Measurements from ENCODE around the gene PDE6C.
"Not testable (repeated sequence)": the region's sequence is repeated elsewhere in the genome, so short reads cannot be mapped to it uniquely, and the experiment has no call there.

PDE6C gene

GRCh38 chr10:93673791-93674190 is 61.5 kb downstream of the PDE6C start:
- H3K36me3 ChIP-seq, result no peaks in the 10 kb centered on the region; the same call in 1 of the 2 replicates
- no peak for TF ChIP-seq CTCF (IDR thresholded peaks at IDR 0.05; ENCODE audit: low read depth, low read length)

GRCh38 chr10:93678386-93678785 is 66.0 kb downstream of the PDE6C start:
- DNase-seq, result no peak
- peaks cover 6% of the 10 kb centered on the region; the same call in 1 of the 2 replicates for H3K4me1 ChIP-seq
- H3K9me3 ChIP-seq, result no peaks in the 10 kb centered on the region
- H3K27me3 ChIP-seq, result no peaks in the 10 kb centered on the region
- H3K36me3 ChIP-seq, result no peaks in the 10 kb centered on the region
- no peak for TF ChIP-seq CTCF (IDR thresholded peaks at IDR 0.05; ENCODE audit: low read depth, low read length)
- H3K4me3 ChIP-seq (ENCODE audit: low read depth, low read length), result no peak overlapping the region

More at GRCh38 chr10:93673791-93674190, 61.5 kb downstream of the PDE6C start:
- Histone ChIP-seq H3K27me3 (no peaks in the 10 kb centered on the region), H3K9me3 (no peaks in the 10 kb centered on the region), H3K4me1 (no peaks in the 10 kb centered on the region), H3K4me3 (ENCODE audit: low read depth, low read length) (no peak overlapping the region)
- no peak for DNase-seq

- Histone ChIP-seq H3K4me1 (peaks cover 6% of the 10 kb centered on the region; the same call in 1 of the 2 replicates), H3K27me3 (no peaks in the 10 kb centered on the region), H3K9me3 (no peaks in the 10 kb centered on the region), H3K4me3 (ENCODE audit: low read depth, low read length) (no peak overlapping the region), H3K36me3 (no peaks in the 10 kb centered on the region)
- DNase-seq, result no peak
- no peak for TF ChIP-seq CTCF (IDR thresholded peaks at IDR 0.05; ENCODE audit: low read depth, low read length)
These were observed 66.7 kb downstream of the PDE6C start for GRCh38 chr10:93678805-93679587.

DNA sequence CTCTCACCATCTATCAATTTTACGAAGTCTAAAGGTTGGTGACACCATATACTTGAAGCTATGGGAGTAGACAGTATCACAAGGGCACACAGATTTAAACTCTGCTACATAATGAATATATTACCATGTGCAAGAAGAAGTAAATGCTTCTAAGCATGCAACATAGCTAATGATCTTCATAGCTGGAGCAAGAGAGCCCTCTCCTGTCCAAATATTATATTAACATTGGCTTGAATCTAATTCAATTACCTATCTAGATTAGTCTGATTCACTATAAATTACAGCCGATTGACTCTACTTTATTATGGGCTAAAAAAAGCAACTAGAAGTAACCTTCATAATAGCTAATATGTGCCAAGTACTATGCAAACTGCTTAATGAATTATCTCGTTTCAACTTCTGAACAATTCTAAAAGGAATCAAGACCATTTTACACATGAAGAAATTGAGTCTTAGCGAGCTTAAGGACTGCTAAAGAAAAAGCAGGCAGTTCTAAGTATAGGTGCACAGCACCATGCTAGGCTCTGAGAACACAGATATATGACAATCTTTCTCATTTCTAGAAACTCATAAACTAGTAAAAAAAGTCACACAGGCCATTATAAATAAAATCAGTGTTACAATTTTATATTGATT is 68.2 kb downstream of the PDE6C start:
- H3K9me3 ChIP-seq, result no peaks in the 10 kb centered on the region
- no peak for DNase-seq
- peak; percentile 41 for TF ChIP-seq CTCF (IDR thresholded peaks at IDR 0.05; ENCODE audit: low read depth, low read length)
- peaks cover 6% of the 10 kb centered on the region; the same call in 1 of the 2 replicates for H3K4me1 ChIP-seq
- H3K36me3 ChIP-seq, result no peaks in the 10 kb centered on the region
- no peaks in the 10 kb centered on the region for H3K27me3 ChIP-seq
- no peak overlapping the region for H3K4me3 ChIP-seq (ENCODE audit: low read depth, low read length)

- no peaks in the 10 kb centered on the region for H3K4me1 ChIP-seq
- DNase-seq, result no peak
- no peaks in the 10 kb centered on the region for H3K9me3 ChIP-seq
- no peaks in the 10 kb centered on the region for H3K27me3 ChIP-seq
- no peak for TF ChIP-seq CTCF (IDR thresholded peaks at IDR 0.05; ENCODE audit: low read depth, low read length)
- H3K4me3 ChIP-seq (ENCODE audit: low read depth, low read length), result no peak overlapping the region
- no peaks in the 10 kb centered on the region; the same call in 1 of the 2 replicates for H3K36me3 ChIP-seq
These were observed 75.4 kb downstream of the PDE6C start for GRCh38 chr10:93687737-93688136.

GRCh38 chr10:93695740-93696139 is 83.4 kb downstream of the PDE6C start:
- no peaks in the 10 kb centered on the region for H3K4me1 ChIP-seq
- TF ChIP-seq CTCF (IDR thresholded peaks at IDR 0.05; ENCODE audit: low read depth, low read length), result no peak
- no peaks in the 10 kb centered on the region; the same call in none of the 2 replicates for H3K36me3 ChIP-seq
- H3K4me3 ChIP-seq (ENCODE audit: low read depth, low read length), result no peak overlapping the region
- DNase-seq, result no peak
- no peaks in the 10 kb centered on the region for H3K27me3 ChIP-seq
- no peaks in the 10 kb centered on the region for H3K9me3 ChIP-seq

GRCh38 chr10:93696582-93696981 is 84.2 kb downstream of the PDE6C start:
- not testable (repeated sequence) for H3K4me1 ChIP-seq; H3K27me3 ChIP-seq; H3K4me3 ChIP-seq (ENCODE audit: low read depth, low read length); H3K36me3 ChIP-seq; H3K9me3 ChIP-seq; DNase-seq
